NCI-H524 treated with DMSO at 0.1 percent for 48 hours (cell line): ENCODE data around the gene OR13C4.
A peak's percentile ranks its signal among the peaks of the same experiment; 100 is the strongest.
"Not testable (repeated sequence)": the region's sequence is repeated elsewhere in the genome, so short reads cannot be mapped to it uniquely, and the experiment has no call there.

Experiments
- DNase-seq: peaks from one replicate; lab custom pipeline; 2025; lab: John Stamatoyannopoulos, UW

OR13C4 gene

GRCh38 chr9:104527109-104527508 is at the start of gene OR13C4:
Gene OR13C4 (minus strand): TSS chr9:104527209. CDS start chr9:104527209, 0 bp downstream.
- no peak for DNase-seq

- no peak for DNase-seq
Measured at GRCh38 chr9:104575456-104575855, 48.4 kb upstream of the OR13C4 start.

- DNase-seq: no peak
Measured at GRCh38 chr9:104572612-104573011, 45.6 kb upstream of the OR13C4 start.

GRCh38 chr9:104568868-104569267 is 41.9 kb upstream of the OR13C4 start, which contains the start of gene OR13C8:
Gene OR13C8 (plus strand): TSS chr9:104569168. CDS start chr9:104569168, 0 bp downstream.
- no peak for DNase-seq

- no peak for DNase-seq
Measured at GRCh38 chr9:104564358-104564757, 37.3 kb upstream of the OR13C4 start.

GRCh38 chr9:104556830-104557634 is 30.0 kb upstream of the OR13C4 start:
- DNase-seq: no peak

GRCh38 chr9:104555521-104555920 is 28.5 kb upstream of the OR13C4 start:
- no peak for DNase-seq

GRCh38 chr9:104553261-104553660 is 26.3 kb upstream of the OR13C4 start:
- no peak for DNase-seq

GRCh38 chr9:104544644-104545043 is 17.6 kb upstream of the OR13C4 start:
- no peak for DNase-seq

GRCh38 chr9:104539275-104539674 is 12.3 kb upstream of the OR13C4 start:
- DNase-seq: no peak

- DNase-seq: no peak
Measured at GRCh38 chr9:104536756-104537155, 9.7 kb upstream of the OR13C4 start, which contains the start of gene OR13C3. Gene OR13C3 (minus strand): TSS chr9:104536856. CDS start chr9:104536723, 133 bp downstream.

- DNase-seq: not testable (repeated sequence)
Measured at GRCh38 chr9:104520241-104520640, 6.8 kb downstream of the OR13C4 start.

- DNase-seq: no peak
Measured at GRCh38 chr9:104514901-104515300, 12.1 kb downstream of the OR13C4 start.

- no peak for DNase-seq
Measured at GRCh38 chr9:104506565-104506964, 20.4 kb downstream of the OR13C4 start.

GRCh38 chr9:104503963-104504362 is 23.0 kb downstream of the OR13C4 start, which contains the start of gene OR13F1:
Gene OR13F1 (plus strand): TSS chr9:104504263. CDS start chr9:104504263, 0 bp downstream.
- no peak for DNase-seq

- no peak for DNase-seq
Measured at GRCh38 chr9:104503440-104503839, 23.6 kb downstream of the OR13C4 start.

GRCh38 chr9:104494808-104495207 is 32.2 kb downstream of the OR13C4 start:
- peak; percentile 62 for DNase-seq

- DNase-seq: no peak
Measured at GRCh38 chr9:104485014-104485413, 42.0 kb downstream of the OR13C4 start.

GRCh38 chr9:104482921-104483570 is 44.0 kb downstream of the OR13C4 start:
- no peak for DNase-seq
